SK-N-SH (cell line): ENCODE data around the gene TEK.

ENCODE experiments used
- POLR2AphosphoS5 ChIP-seq: IDR thresholded peaks from 2 replicates; pipeline ENCODE4 v1.6.1; 2012; ENCODE audit warnings: low read depth, low read length
- TF ChIP-seq, protein P1 (sequence below): IDR thresholded peaks from 2 replicates; pipeline ENCODE4 v1.6.1; 2012; ENCODE audit warnings: mild to moderate bottlenecking, low read depth, low read length, moderate library complexity
- TF ChIP-seq, protein P2 (sequence below): fragments of 200-600 bp; sonication (generic); IDR thresholded peaks from 2 replicates; pipeline ENCODE4 v1.6.1; 2017; ENCODE audit warnings: antibody characterized with exemption, mild to moderate bottlenecking, moderate library complexity

- TF ChIP-seq, protein P1, sequence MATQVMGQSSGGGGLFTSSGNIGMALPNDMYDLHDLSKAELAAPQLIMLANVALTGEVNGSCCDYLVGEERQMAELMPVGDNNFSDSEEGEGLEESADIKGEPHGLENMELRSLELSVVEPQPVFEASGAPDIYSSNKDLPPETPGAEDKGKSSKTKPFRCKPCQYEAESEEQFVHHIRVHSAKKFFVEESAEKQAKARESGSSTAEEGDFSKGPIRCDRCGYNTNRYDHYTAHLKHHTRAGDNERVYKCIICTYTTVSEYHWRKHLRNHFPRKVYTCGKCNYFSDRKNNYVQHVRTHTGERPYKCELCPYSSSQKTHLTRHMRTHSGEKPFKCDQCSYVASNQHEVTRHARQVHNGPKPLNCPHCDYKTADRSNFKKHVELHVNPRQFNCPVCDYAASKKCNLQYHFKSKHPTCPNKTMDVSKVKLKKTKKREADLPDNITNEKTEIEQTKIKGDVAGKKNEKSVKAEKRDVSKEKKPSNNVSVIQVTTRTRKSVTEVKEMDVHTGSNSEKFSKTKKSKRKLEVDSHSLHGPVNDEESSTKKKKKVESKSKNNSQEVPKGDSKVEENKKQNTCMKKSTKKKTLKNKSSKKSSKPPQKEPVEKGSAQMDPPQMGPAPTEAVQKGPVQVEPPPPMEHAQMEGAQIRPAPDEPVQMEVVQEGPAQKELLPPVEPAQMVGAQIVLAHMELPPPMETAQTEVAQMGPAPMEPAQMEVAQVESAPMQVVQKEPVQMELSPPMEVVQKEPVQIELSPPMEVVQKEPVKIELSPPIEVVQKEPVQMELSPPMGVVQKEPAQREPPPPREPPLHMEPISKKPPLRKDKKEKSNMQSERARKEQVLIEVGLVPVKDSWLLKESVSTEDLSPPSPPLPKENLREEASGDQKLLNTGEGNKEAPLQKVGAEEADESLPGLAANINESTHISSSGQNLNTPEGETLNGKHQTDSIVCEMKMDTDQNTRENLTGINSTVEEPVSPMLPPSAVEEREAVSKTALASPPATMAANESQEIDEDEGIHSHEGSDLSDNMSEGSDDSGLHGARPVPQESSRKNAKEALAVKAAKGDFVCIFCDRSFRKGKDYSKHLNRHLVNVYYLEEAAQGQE = no peak
- TF ChIP-seq, protein P2, sequence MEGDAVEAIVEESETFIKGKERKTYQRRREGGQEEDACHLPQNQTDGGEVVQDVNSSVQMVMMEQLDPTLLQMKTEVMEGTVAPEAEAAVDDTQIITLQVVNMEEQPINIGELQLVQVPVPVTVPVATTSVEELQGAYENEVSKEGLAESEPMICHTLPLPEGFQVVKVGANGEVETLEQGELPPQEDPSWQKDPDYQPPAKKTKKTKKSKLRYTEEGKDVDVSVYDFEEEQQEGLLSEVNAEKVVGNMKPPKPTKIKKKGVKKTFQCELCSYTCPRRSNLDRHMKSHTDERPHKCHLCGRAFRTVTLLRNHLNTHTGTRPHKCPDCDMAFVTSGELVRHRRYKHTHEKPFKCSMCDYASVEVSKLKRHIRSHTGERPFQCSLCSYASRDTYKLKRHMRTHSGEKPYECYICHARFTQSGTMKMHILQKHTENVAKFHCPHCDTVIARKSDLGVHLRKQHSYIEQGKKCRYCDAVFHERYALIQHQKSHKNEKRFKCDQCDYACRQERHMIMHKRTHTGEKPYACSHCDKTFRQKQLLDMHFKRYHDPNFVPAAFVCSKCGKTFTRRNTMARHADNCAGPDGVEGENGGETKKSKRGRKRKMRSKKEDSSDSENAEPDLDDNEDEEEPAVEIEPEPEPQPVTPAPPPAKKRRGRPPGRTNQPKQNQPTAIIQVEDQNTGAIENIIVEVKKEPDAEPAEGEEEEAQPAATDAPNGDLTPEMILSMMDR = no peak
- no peak for TF ChIP-seq POLR2AphosphoS5
These were observed 74.7 kb downstream of the TEK start for GRCh38 chr9:27183701-27184100.
